IPS-18c (cell line): ENCODE results near the gene SAMD14.

Experiments used
- H3K4me3 ChIP-seq: 2 replicates; pipeline ENCODE4 v1.7.0; 2013; ENCODE audit warnings: low read depth, mild to moderate bottlenecking, low read length, moderate library complexity; ENCODE audit not compliant: insufficient read depth
- H3K9me3 ChIP-seq: one replicate; pipeline ENCODE4 v1.6.1; 2013; ENCODE audit warnings: mild to moderate bottlenecking, low read length, moderate library complexity; ENCODE audit not compliant: control insufficient read depth, insufficient read depth

The SAMD14 gene

DNA sequence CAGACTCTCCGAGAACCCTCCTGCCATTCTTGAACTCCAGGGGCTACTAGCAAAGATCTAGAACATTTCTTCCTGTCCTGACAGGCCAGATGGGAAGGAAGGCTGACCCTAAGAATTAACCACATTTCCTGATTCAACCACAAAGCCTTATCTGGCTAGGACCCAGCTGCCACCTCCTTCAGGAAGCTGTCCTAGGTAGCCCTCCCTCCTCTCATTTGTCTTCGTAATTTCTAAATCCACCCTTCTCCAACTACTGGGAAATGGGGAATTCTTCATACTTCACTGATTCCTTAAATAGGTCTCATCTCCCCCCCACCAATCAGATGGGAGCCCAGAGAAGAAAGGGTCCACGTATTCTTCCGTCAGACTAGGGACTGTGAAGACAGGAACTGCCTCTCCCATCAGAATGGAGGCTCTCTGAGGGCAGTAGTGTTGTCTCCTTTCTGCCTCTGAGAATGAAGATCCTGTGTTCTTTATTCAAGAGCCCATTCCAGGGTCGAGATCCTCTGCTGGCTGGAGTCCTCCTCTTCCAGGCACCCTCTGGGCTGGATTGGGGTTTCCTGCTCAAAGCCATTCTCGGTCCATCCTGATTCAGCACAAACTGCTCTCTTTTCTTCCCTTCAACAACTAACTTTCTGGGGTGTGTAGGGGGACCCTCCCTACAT is 2.1 kb downstream of the SAMD14 start:
- Histone ChIP-seq H3K4me3 (no peak overlapping the region; the same call in 1 of the 2 replicates), H3K9me3 (no peaks in the 10 kb centered on the region)

DNA sequence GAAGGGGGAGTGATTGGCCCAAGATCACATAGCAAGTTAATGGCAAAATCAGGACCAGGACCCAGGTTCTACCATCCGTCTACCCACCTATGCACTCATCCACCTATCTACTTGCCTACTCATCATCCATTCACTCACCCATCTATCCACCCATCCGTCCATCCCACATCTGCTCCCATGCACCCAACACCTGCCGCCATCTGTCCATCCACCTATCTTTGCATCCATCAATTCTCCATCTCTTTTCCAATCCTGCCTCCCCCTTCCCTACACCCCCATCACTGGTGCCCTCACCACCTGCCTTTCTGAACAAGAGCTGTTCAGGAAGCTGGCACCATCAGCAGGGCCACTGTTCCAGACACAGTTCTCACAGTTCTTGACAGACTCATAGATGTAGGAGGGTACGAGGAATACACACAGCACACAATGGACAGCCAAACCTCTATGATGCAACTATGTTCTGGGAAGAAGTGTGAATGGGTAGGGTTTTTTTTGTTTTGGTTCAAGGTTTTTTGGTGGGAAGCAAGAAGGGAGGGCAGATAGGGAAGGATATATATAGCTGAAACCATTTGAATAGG is 4.5 kb downstream of the SAMD14 start:
- Histone ChIP-seq H3K4me3 (no peak overlapping the region), H3K9me3 (no peaks in the 10 kb centered on the region)

GRCh38 chr17:50123649-50124349 is 6.2 kb downstream of the SAMD14 start:
- peak overlapping the region; percentile 15; the same call in 1 of the 2 replicates for H3K4me3 ChIP-seq

GRCh38 chr17:50122945-50123344 is 7.0 kb downstream of the SAMD14 start:
- no peaks in the 10 kb centered on the region for H3K9me3 ChIP-seq
- H3K4me3 ChIP-seq: peak overlapping the region; percentile 15; the same call in 1 of the 2 replicates

More at GRCh38 chr17:50123649-50124349, 6.2 kb downstream of the SAMD14 start:
- H3K9me3 ChIP-seq: no peaks in the 10 kb centered on the region

GRCh38 chr17:50120475-50121253 is 9.3 kb downstream of the SAMD14 start:
- H3K4me3 ChIP-seq: no peak overlapping the region
- H3K9me3 ChIP-seq: no peaks in the 10 kb centered on the region

DNA sequence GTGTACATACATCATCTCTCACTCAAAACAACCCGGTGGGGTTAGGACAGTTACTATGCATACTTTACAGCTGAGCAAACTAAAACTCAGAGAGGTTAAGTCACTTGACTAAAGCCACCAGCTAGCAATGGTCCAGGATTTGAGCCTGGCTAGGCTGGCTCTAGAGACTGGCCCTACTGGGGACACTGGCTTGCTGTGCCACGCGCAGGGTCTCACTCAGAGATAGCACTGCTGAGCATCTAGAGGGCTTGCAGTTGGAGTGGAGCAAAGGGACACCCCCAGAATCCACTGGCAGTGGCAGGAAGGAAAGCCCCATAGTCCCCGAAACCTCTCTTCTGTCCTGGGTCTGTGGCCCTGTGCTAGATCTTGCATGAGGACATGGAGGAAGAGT is 11.1 kb downstream of the SAMD14 start:
- Histone ChIP-seq H3K9me3 (no peaks in the 10 kb centered on the region), H3K4me3 (no peak overlapping the region)

DNA sequence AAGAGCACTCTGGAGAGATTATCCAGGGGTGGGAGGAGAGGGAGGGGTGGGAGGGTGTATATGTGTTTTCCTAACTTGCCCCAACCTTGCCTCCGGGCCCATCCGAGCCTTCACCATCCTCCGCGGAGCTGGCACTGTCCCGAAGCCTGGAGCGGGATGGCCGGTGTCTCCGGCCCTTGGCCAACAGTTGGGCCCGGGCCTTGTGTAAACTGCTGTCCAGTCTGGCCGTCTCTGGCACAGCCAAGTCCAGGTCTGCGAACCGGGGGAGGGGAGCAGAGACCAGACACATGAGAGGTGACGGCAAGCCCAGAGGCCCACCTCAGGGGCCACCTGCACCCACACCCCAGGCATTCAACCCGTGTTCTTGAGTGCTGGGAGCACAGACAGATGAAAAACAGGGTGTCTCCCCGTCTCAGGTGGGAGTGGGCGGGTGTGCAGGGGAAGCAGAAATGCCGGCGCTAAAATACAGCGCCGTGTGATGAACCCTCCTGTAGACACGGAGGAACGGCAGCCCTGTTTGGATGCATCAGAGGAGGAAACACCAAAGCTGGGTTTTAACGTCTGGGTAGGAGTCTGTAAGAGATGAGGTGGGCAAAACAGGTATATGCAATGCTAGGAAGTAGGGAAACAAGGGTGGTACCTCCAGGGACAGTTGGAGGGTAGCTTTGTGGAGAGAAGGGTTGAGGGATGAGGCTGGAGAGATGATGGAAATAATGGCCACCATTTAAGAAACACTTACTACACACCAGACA is 11.7 kb downstream of the SAMD14 start:
- no peak overlapping the region for H3K4me3 ChIP-seq
- H3K9me3 ChIP-seq: no peaks in the 10 kb centered on the region

GRCh38 chr17:50117202-50118051 is 12.5 kb downstream of the SAMD14 start:
- Histone ChIP-seq H3K4me3 (peak overlapping the region; percentile 46; the same call in 1 of the 2 replicates), H3K9me3 (no peaks in the 10 kb centered on the region)

GRCh38 chr17:50115756-50116155 is 14.2 kb downstream of the SAMD14 start:
- H3K4me3 ChIP-seq: no peak overlapping the region

DNA sequence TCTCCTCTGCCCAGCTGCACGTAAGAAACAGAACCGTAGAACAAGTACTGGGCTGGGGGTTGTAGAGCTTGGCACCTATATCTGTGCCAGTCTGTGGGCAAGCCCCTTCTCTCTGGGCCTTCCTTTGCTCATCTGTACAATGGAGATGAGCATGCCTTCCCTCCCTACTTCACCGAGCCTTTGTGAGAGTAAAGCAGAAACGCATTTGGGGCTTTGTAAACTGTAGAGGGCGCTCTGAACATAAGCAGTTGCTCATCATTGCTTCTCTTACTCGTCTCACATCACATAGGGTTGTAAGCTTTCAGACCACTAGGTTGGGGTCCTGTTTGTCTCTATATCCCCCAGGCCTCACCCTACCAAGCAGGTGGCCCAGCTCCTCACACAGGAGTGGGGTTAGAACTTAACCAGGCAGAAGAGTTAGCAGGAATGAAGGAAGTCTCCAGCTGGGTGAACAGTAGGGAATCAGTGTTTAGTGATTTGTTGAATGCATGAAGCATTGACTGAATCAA is 15.1 kb downstream of the SAMD14 start:
- no peaks in the 10 kb centered on the region for H3K9me3 ChIP-seq
- H3K4me3 ChIP-seq: no peak overlapping the region

More at GRCh38 chr17:50115756-50116155, 14.2 kb downstream of the SAMD14 start:
- no peaks in the 10 kb centered on the region for H3K9me3 ChIP-seq

GRCh38 chr17:50114401-50114800 is 15.6 kb downstream of the SAMD14 start:
- Histone ChIP-seq H3K9me3 (no peaks in the 10 kb centered on the region), H3K4me3 (no peak overlapping the region)

DNA sequence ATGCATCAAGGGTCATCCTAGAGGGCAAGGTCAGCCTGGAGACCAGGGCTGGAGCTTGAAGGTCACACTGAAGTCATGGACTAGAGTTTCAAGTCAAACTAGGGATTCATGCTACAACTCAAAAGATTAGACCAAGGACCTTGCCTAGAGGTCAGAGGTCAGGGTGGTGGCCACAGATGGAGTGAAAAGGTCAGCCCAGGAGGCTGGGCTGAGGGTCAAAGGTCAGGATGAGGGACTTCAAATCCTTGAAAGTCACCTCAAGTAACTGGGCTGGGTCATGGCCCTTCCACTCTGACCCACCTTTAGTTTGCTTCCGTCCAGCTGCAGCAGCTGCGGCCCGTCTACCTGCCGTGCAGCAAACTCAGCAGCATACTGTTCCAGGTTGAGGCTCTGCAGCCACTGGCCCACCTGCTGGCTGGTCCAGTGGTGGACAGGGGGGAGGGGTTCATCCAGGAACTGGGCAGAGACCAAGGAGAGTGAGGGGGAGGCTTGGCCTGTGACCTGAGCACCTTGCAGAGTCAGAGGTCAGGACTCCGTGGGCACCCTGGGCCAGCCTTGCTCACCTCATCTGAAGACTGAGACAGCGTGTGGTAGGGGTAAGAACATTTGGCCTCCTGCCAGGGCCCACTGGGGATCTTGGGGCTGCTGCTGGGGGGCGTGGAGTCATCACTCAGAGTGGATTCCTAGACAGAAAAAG is 16.2 kb downstream of the SAMD14 start:
- H3K4me3 ChIP-seq: no peak overlapping the region
- H3K9me3 ChIP-seq: no peaks in the 10 kb centered on the region

DNA sequence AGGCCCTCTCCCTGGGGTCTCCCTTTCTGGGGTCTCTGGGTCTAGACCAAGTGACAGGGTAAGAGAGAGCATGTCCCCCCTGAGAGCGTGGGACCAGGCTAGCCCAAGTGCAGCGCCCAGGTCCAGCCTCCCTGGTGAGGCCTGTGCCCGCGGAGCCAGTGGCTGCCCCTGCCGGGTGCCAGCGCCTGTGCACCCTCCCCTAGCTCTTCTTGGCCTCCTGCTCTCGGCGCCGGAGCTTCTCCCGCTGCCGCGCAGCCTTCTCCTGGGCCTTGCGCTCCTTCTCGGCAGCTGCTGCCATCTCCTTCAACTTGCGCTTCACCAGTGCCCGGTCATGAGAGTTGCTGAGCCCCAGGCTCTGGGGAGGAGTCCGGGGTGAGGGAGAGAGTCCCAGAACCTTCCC is 17.3 kb downstream of the SAMD14 start:
- no peaks in the 10 kb centered on the region for H3K9me3 ChIP-seq

DNA sequence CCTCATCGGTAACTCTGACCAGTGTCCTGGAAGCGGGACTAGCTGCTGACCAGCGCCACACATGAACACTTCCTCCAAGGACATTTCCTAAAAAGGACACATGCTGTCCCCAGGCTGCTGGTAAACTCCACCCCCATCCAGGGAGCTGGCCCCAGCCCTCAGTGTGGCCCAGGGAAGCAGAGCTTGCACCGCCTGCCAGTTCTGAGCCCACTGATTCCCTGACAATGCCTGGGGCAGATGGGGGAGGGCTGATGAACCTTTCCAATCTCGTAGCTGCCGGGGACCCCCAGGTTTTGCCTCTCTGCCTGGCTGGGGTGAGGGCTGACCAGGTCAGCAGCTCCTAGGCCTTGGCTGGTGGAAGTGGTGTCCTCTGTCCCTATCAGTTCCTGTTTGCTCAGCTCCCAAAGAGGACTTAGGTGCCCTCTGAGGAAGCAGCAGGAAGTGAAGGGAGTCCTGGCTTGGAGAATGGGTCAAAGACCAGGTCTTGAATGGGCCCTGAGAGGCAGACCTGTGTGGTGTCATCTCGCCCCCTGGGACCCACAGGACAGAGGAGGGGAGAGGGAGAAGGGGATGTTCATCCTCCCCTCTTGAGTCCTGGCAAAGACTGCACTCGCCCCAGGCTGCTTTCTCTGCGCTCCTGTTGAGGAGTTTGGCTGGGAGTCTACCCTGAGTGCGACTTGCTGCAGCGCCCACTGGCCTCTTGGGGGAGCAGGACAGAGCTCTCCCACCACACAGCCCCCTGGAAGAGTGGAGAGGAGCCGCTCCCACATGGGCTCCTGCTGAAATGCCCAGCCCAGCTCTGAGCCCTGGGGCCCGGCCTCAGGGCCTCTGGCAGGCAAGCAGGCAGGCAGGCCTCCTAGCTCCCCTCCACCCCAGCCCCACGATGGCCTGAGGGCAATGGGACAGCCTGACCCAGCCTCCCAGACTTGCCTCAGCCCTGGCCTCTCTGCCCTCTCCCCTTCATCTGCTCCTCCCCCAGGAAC is 18.0 kb downstream of the SAMD14 start:
- Histone ChIP-seq H3K9me3 (no peaks in the 10 kb centered on the region), H3K4me3 (no peak overlapping the region)

More for the DNA sequence above, 17.3 kb downstream of the SAMD14 start:
- H3K4me3 ChIP-seq: no peak overlapping the region
